NCI-H128 (cell line): ENCODE results near the gene ST8SIA1.
"Not testable (repeated sequence)": the region's sequence is repeated elsewhere in the genome, so short reads cannot be mapped to it uniquely, and the experiment has no call there.

Experiments used
- DNase-seq: peaks from one replicate; lab custom pipeline; 2025; ENCODE audit not compliant: unreplicated experiment; lab: John Stamatoyannopoulos, UW

The ST8SIA1 gene

DNA sequence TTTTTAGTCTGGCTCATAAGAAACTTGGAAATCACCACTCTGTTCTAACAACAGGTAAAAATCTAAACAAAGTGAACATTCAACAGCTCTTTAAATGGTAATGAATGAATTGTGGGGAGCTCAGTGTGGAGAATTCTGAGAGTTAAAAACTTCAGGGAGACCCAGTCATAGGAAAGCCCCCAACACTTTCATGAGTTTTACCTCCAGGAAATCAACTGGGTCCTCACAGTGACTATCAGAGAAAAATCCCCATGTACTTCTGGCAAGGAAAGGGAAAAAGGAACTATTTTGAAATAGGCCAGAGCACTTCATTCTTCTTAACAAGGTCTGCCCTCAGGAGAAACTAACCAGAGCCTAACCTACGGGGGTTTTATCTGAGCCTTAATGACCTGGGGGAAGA lies 153.8 kb downstream of the ST8SIA1 start:
- no peak for DNase-seq

DNA sequence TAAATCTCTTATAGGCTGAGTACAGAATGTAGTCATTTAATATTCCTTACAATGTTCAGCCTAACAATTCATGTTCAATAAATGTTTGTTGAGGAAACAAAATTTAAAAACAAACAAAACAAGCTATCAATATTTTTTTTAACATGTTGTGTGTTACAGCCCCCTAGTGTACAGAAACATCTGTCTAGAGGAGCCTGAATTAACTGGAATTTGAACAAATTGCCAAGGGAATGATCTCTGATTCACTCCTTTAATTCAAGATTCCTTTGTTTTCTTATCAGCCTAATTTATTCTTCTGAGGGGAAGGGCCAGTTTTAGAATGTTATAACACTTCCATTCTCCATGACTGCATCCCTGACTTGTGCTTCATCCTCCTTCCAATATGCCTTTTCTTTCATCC lies 161.3 kb downstream of the ST8SIA1 start:
- no peak for DNase-seq

DNA sequence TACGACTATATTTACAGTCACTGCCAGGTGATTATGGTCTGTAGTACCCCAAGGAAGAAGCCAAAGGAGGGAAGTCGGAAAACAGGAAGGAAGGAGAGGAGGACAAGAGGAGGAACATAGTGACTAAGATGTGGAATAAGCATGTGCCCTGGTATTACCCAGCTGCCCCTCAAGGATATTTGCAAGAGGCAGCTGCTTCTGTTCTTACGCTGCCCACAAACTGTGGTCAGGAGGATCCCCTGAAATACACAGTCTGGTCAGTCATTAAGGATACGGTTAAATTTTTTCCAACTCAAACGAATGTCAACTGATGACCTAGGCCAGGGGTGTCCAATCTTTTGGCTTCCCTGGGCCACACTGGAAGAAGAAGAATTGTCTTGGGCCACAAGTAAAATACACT lies 162.0 kb downstream of the ST8SIA1 start:
- no peak for DNase-seq

DNA sequence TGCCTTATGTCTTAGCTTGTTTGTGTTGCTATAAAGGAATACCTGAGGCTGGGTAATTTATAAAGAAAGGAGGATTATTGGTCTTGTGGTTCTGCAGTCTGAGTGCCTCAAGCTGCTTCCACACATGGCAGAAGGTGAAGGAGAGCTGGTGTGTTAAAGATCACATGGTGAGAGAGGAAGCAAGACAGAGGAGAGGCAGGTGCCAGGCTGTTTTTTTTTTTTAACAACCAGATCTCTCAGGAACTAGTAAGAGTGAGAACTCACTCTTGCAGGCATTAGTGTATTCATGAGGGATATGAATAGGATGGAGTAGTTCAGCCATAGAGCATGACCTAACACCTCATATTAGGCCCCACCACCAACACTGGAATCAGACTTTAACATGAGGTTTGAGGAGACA lies 165.1 kb downstream of the ST8SIA1 start:
- no peak for DNase-seq

DNA sequence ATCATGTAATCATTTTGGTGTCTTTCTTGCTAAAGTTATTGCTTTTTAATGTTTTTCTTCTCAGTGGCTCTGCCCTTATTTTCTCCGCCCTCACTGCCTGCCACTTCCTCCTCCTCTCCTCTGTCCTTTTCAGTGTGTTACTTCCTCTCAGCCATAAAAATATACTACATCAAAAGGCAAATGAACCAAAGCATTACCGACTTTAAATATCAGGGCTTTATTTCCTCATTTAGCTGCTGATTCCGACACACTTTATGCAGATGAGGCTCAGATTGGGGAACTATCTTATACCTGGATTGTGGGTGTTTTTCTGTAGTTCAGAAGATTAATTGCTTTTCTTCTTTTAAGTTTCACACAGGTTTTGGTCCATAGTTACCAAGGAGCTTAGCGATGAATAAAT lies 170.4 kb downstream of the ST8SIA1 start:
- no peak for DNase-seq

DNA sequence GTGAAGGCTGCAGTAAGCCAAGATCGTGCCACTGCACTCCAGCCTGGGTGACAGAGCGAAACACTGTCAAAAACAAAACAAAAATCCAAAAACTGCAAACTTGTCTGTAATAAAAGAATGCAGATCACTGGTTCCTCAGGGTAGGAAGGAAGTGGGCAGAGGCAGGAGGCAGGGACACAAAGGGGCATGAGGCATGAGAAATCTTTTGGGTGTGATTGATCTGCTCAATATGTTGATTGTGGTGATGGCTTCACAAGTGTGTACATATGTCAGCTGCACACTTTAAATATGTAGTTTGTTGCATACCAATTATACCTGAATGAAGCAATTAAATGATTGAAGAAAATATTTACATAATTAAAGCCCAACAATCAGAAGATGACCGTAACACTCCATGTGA lies 170.9 kb downstream of the ST8SIA1 start:
- no peak for DNase-seq

DNA sequence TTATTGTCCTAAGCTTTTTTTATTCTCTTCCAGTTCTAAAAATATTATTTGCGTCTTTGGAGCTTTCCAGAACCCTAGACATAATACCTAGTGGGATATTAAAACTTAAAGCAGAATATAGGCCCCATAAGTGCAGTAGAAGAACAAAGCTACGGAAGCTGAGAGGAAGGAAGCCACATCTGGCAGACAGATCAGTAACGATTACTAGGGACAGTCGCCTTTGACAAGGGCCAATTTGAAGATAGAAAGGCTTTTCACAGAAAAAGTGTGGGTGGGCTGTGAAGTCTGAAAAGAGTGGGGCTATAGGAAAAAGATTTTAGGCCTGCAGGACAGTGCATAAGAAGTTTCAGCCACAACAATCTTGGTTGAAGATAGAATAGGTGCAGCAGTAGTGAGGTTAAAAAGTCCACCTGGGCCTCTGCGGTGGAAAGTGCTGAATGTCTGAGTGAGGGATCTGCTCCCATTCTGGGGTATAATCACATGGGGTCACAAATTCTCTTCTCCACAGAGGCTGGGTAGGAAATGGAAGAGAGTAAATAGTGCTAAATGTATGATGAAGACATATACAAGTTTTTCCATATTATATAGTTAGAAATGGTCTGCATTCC lies 174.0 kb downstream of the ST8SIA1 start:
- no peak for DNase-seq

DNA sequence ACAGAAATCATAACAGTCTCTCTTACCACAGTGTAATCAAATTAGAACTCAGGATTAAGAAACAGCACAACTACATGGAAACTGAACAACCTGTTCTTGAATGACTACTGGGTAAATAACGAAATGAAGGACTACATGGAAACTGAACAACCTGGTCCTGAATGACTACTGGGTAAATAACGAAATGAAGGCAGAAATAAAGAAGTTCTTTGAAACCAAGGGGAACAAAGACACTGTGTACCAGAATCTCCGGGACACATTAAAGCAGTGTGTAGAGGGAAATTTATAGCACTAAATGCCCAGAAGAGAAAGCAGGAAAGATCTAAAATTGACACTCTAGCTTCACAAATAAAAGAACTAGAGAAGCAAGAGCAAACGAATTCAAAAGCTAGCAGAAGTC lies 185.2 kb downstream of the ST8SIA1 start:
- DNase-seq = not testable (repeated sequence)

DNA sequence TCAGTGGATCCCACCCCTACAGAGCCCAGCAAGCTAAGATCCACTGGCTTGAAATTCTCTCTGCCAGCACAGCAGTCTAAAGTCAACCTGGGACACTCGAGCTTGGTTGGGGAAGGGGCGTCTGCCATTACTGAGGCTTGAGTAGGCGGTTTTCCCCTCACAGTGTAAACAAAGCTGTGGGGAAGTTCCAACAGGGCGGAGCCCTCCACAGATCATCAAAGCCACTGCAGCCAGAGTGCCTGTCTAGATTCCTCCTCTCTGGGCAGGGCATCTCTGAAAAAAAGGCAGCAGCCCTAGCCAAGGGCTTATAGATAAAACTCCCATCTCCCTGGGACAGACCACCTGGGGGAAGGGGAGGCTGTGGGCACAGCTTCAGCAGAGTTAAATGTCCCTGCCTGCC lies 187.8 kb downstream of the ST8SIA1 start:
- not testable (repeated sequence) for DNase-seq
